ENCODE data around the gene EHBP1L1.

EHBP1L1 gene

DNA sequence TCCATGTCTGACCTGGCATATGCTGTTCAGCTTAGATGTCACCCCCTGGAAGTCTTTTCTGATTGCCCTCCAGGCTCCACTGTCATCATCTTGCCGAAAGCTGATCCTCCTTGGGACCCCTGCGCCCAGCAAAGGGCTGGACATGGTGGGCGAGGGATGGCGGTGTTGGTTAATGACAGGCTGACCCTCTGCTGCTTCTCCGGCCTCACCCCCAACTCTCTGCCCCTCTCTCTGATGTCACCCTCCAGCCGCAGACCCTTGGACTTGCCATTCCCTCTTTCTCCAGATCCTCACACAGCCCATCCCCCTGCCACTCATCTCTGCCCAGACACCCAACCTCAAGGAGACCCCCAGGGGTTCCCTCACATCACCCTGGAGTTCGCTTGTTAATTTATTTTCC is 2.3 kb downstream of the EHBP1L1 start:
- TF ChIP-seq, protein P1, sequence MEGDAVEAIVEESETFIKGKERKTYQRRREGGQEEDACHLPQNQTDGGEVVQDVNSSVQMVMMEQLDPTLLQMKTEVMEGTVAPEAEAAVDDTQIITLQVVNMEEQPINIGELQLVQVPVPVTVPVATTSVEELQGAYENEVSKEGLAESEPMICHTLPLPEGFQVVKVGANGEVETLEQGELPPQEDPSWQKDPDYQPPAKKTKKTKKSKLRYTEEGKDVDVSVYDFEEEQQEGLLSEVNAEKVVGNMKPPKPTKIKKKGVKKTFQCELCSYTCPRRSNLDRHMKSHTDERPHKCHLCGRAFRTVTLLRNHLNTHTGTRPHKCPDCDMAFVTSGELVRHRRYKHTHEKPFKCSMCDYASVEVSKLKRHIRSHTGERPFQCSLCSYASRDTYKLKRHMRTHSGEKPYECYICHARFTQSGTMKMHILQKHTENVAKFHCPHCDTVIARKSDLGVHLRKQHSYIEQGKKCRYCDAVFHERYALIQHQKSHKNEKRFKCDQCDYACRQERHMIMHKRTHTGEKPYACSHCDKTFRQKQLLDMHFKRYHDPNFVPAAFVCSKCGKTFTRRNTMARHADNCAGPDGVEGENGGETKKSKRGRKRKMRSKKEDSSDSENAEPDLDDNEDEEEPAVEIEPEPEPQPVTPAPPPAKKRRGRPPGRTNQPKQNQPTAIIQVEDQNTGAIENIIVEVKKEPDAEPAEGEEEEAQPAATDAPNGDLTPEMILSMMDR (IDR thresholded peaks at IDR 0.05; ENCODE audit: extremely low read depth, missing control alignments) = no peak
- DNase-seq (ENCODE audit: low spot score) = no peak

GRCh38 chr11:65578667-65579066 is 2.8 kb downstream of the EHBP1L1 start:
- TF ChIP-seq, protein P1 (IDR thresholded peaks at IDR 0.05; ENCODE audit: extremely low read depth, missing control alignments) = no peak
- DNase-seq (ENCODE audit: low spot score) = no peak

DNA sequence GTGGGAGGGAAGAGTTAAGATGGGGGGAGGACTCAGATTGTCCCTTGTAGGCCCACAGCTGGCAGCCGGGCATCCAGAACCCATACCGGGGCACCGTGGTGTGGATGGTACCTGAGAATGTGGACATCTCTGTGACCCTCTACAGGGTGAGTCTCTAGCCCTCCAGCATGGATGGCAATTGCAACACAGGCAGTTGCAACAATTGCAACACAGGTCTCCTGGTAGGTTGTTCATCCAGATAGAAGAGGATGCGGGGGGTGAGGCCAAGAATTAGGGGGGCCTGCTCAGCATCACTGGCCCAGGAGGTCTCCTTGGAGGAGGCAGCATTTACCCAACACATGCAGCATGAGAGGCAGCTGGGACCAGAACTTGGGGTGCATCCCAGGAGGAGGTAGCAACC is 3.4 kb downstream of the EHBP1L1 start:
- no peak for DNase-seq (ENCODE audit: low spot score)
- TF ChIP-seq, protein P1 (IDR thresholded peaks at IDR 0.05; ENCODE audit: extremely low read depth, missing control alignments) = no peak

DNA sequence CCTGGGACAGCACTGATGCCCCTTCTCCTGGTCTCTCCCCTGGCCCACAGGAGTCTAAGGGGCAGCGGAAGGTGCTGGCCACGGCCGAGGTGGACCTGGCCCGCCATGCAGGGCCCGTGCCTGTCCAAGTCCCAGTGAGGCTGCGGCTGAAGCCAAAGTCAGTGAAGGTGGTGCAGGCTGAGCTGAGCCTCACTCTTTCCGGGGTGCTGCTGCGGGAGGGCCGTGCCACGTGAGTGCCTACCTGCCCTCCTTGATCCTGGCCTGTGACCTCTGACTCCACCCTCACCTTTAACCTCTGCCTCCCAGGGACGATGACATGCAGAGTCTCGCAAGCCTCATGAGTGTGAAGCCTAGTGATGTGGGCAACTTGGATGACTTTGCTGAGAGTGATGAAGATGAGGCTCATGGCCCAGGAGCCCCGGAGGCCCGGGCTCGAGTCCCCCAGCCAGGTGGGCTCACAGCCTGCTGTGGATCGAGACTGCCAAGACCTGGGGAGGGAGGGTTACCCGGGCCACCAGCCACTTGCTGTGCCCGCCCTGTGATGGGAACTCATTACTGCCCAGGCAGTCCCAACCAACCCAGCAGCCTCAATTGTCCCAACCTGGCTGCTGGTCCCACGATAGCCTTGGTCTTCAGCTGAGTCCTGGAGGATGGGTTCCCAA is 4.3 kb downstream of the EHBP1L1 start:
- DNase-seq (ENCODE audit: low spot score) = no peak
- TF ChIP-seq, protein P1 (IDR thresholded peaks at IDR 0.05; ENCODE audit: extremely low read depth, missing control alignments) = no peak

DNA sequence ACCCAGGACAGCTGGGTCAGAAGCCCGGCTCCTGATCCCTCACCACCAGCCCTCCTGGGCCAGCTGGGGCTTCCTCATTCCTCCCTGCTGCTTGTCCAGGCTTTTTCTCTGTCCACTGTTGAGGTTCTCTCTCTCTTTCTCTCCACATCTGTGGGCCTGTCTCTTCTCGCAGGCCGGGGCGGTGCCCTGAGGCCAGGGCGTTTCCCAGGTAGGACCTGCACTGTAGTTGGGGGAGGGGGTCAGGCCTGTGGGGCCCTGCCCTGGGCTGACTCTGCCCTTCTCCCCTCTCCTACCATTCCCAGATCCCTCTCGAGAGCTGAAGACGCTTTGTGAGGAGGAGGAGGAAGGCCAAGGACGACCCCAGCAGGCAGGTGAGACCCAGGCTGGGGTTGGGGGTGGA is 4.9 kb downstream of the EHBP1L1 start:
- TF ChIP-seq, protein P1 (IDR thresholded peaks at IDR 0.05; ENCODE audit: extremely low read depth, missing control alignments) = no peak
- DNase-seq (ENCODE audit: low spot score) = no peak

GRCh38 chr11:65581928-65582327 is 6.1 kb downstream of the EHBP1L1 start:
- no peak for DNase-seq (ENCODE audit: low spot score)
- TF ChIP-seq, protein P1 (IDR thresholded peaks at IDR 0.05; ENCODE audit: extremely low read depth, missing control alignments) = no peak

- DNase-seq (ENCODE audit: low spot score) = no peak
- TF ChIP-seq, protein P1 (IDR thresholded peaks at IDR 0.05; ENCODE audit: extremely low read depth, missing control alignments) = no peak
These were observed 7.7 kb downstream of the EHBP1L1 start for GRCh38 chr11:65583589-65583988.
